PC-3 (cell line): Measurements from ENCODE around the gene CAMK2B. TPM values are rescaled to one million over a fixed set of nuclear protein-coding genes. Genes with fewer than 3 reads are reported as not detected.

Experiments used
- ATAC-seq: fragments of 200-7000 bp; cut with Tn5 transposase; 2 replicates; pipeline ENCODE4 v1.9.1; 2020; ENCODE audit warnings: mild to moderate bottlenecking, moderate library complexity
- BruUV-seq: library from RNA; stranded (reverse); fragments of 400-500 nt; replicated peaks from 2 replicates; lab custom pipeline; 2021; lab: Mats Ljungman, UMichigan
- CTCF ChIA-PET: fragments of 300-600 bp; sonication (Branson Sonifier 250); formaldehyde crosslinking; loops from one replicate; lab custom pipeline; 2022; ENCODE audit warnings: antibody characterized with exemption; lab: Charles Lee
- POLR2A ChIA-PET: fragments of 300-600 bp; sonication (Branson Sonifier 250); formaldehyde crosslinking; loops from one replicate; lab custom pipeline; 2022; ENCODE audit warnings: antibody characterized with exemption; ENCODE audit not compliant: unreplicated experiment; lab: Charles Lee
- DNase-seq: peaks from one replicate; pipeline ENCODE4 v3.0.0-alpha.2; 2015
- H2AFZ ChIP-seq: fragments of 300-600 bp; sonication (generic); 2 replicates; pipeline ENCODE4 v1.6.0; 2016; ENCODE audit warnings: antibody characterized with exemption, low read length
- H3F3A ChIP-seq: fragments of 300-600 bp; sonication (generic); one replicate; pipeline ENCODE4 v1.6.0; 2017; ENCODE audit warnings: antibody characterized with exemption, low read length, control low read depth, mild to moderate bottlenecking; ENCODE audit not compliant: unreplicated experiment
- H3K27ac ChIP-seq: fragments of 300-600 bp; sonication (generic); 2 replicates; pipeline ENCODE4 v1.5.1; 2016; ENCODE audit warnings: mild to moderate bottlenecking, low read length
- H3K27me3 ChIP-seq: fragments of 300-600 bp; sonication (generic); 2 replicates; pipeline ENCODE4 v1.6.1; 2016; ENCODE audit warnings: low read length, mixed read lengths
- H3K36me3 ChIP-seq: fragments of 300-600 bp; sonication (generic); 2 replicates; pipeline ENCODE4 v1.6.1; 2016; ENCODE audit warnings: low read depth, mixed run types, low read length, mixed read lengths
- H3K4me1 ChIP-seq: fragments of 300-600 bp; sonication (generic); 2 replicates; pipeline ENCODE4 v1.5.1; 2016; ENCODE audit warnings: low read length; ENCODE audit not compliant: insufficient read depth
- H3K4me2 ChIP-seq: fragments of 300-600 bp; sonication (generic); 2 replicates; pipeline ENCODE4 v1.6.0; 2016; ENCODE audit warnings: low read length
- H3K4me3 ChIP-seq: fragments of 300-600 bp; sonication (generic); 2 replicates; pipeline ENCODE4 v1.5.1; 2016; ENCODE audit warnings: mild to moderate bottlenecking, low read length, mixed read lengths
- H3K79me2 ChIP-seq: fragments of 300-600 bp; sonication (generic); 2 replicates; pipeline ENCODE4 v1.6.1; 2017; ENCODE audit warnings: low read length, mixed read lengths
- H3K9ac ChIP-seq: fragments of 300-600 bp; sonication (generic); 2 replicates; pipeline ENCODE4 v1.6.0; 2016; ENCODE audit warnings: mild to moderate bottlenecking, low read length
- H3K9me2 ChIP-seq: fragments of 300-600 bp; sonication (generic); replicated peaks from 2 replicates; pipeline ENCODE4 v1.6.1; 2016; ENCODE audit warnings: mixed run types, low read length, mixed read lengths
- H3K9me3 ChIP-seq: fragments of 300-600 bp; sonication (generic); 2 replicates; pipeline ENCODE4 v1.6.1; 2016; ENCODE audit warnings: low read length, mixed read lengths
- H4K20me1 ChIP-seq: fragments of 300-600 bp; sonication (generic); 2 replicates; pipeline ENCODE4 v1.6.1; 2016; ENCODE audit warnings: low read length, mixed read lengths
- CTCF ChIP-seq: fragments of 300-600 bp; sonication (generic); conservative IDR thresholded peaks from 2 replicates; pipeline ENCODE4 v1.5.1; 2017; ENCODE audit warnings: antibody characterized with exemption, low read depth, mild to moderate bottlenecking, low read length
- EZH2 ChIP-seq: fragments of 300-600 bp; sonication (generic); IDR thresholded peaks from one replicate; pipeline ENCODE4 v1.6.1; 2017; ENCODE audit warnings: antibody characterized with exemption, mild to moderate bottlenecking, low read length; ENCODE audit not compliant: unreplicated experiment
- EZH2phosphoT487 ChIP-seq: fragments of 300-600 bp; sonication (generic); IDR thresholded peaks from 2 replicates; pipeline ENCODE4 v1.6.1; 2018; ENCODE audit warnings: mild to moderate bottlenecking, antibody characterized with exemption, low read length, borderline replicate concordance
- intact Hi-C: fragments of 100-400 bp; cut with micrococcal nuclease; formaldehyde crosslinking; loops from 2 replicates; pipeline ENCODE4 v1.9.0; 2023
- total RNA-seq: library from RNA; depleted of rRNA; stranded (reverse); fragments of >200 nt; gene quantifications from 2 replicates; pipeline ENCODE4 v1.2.3, GENCODE V29; 2014

The CAMK2B gene
- total RNA-seq, 1 experiment from 2014 or later = 1.2 TPM

- peaks cover 20% of the 10 kb centered on the region for H3K27me3 ChIP-seq
- CTCF ChIA-PET = no interaction called here
- no peaks in the 10 kb centered on the region for H3K9me2 ChIP-seq
- H4K20me1 ChIP-seq = no peaks in the 10 kb centered on the region
- H2AFZ ChIP-seq = no peak overlapping the region
- H3F3A ChIP-seq = no peaks in the 10 kb centered on the region
- no peaks in the 10 kb centered on the region for H3K36me3 ChIP-seq
- H3K27ac ChIP-seq = no peak overlapping the region
- H3K9me3 ChIP-seq = no peaks in the 10 kb centered on the region
- TF ChIP-seq EZH2 (peak; percentile 51), EZH2phosphoT487 (no peak)
- DNase-seq = no peak
- H3K4me3 ChIP-seq = peak overlapping the region; percentile 44
- peak; percentile 16; the same call in 1 of the 2 replicates for ATAC-seq
- no peaks in the 10 kb centered on the region for H3K79me2 ChIP-seq
- POLR2A ChIA-PET = no interaction called here
- peak overlapping the region; percentile 48; the same call in 1 of the 2 replicates for H3K4me2 ChIP-seq
- intact Hi-C loops = no loop called here
- TSS peak; percentile 24 for BruUV-seq
- H3K4me1 ChIP-seq = no peaks in the 10 kb centered on the region
- no peak overlapping the region for H3K9ac ChIP-seq
Measured at GRCh38 chr7:44324481-44325200, 753 bp downstream of the CAMK2B start.

- DNase-seq = no peak
- no peak overlapping the region for H2AFZ ChIP-seq
- CTCF ChIA-PET = no interaction called here
- no peak for TF ChIP-seq CTCF
- no peak for TF ChIP-seq EZH2
- TF ChIP-seq EZH2phosphoT487 = no peak
- H3K27me3 ChIP-seq = peaks cover 20% of the 10 kb centered on the region
- H3K36me3 ChIP-seq = no peaks in the 10 kb centered on the region
- H3K79me2 ChIP-seq = no peaks in the 10 kb centered on the region
- no TSS peak for BruUV-seq
- no peaks in the 10 kb centered on the region for H3K4me1 ChIP-seq
- H3K9ac ChIP-seq = no peak overlapping the region
- no peak overlapping the region for H3K4me2 ChIP-seq
- no peaks in the 10 kb centered on the region for H3F3A ChIP-seq
- H3K9me3 ChIP-seq = no peaks in the 10 kb centered on the region
- H3K27ac ChIP-seq = no peak overlapping the region
- H3K4me3 ChIP-seq = no peak overlapping the region
- POLR2A ChIA-PET = no interaction called here
- H4K20me1 ChIP-seq = no peaks in the 10 kb centered on the region
- intact Hi-C loops = no loop called here
- H3K9me2 ChIP-seq = no peaks in the 10 kb centered on the region
- ATAC-seq = no peak
Measured at GRCh38 chr7:44324204-44324480, 1.3 kb downstream of the CAMK2B start.

GRCh38 chr7:44323381-44324203, 1.8 kb downstream of the CAMK2B start:
- no peaks in the 10 kb centered on the region for H3K9me3 ChIP-seq
- BruUV-seq = no TSS peak
- TF ChIP-seq EZH2 (no peak), EZH2phosphoT487 (no peak), CTCF (no peak)
- H2AFZ ChIP-seq = no peak overlapping the region
- no peaks in the 10 kb centered on the region for H3K4me1 ChIP-seq
- no peak overlapping the region for H3K9ac ChIP-seq
- CTCF ChIA-PET = no interaction called here
- no peaks in the 10 kb centered on the region for H3K79me2 ChIP-seq
- no peaks in the 10 kb centered on the region for H3F3A ChIP-seq
- POLR2A ChIA-PET = no interaction called here
- no peak overlapping the region for H3K4me3 ChIP-seq
- no peaks in the 10 kb centered on the region for H3K36me3 ChIP-seq
- H3K4me2 ChIP-seq = no peak overlapping the region
- H4K20me1 ChIP-seq = no peaks in the 10 kb centered on the region
- DNase-seq (no peak), ATAC-seq (no peak)
- no peaks in the 10 kb centered on the region for H3K9me2 ChIP-seq
- H3K27me3 ChIP-seq = peaks cover 20% of the 10 kb centered on the region
- H3K27ac ChIP-seq = no peak overlapping the region
- intact Hi-C loops = no loop called here
